Bronchial epithelial cell (primary cell): ENCODE results near the gene ITPR2. TPM values are rescaled to one million over a fixed set of nuclear protein-coding genes. Genes with fewer than 3 reads are reported as not detected.
"Not testable (repeated sequence)": the region's sequence is repeated elsewhere in the genome, so short reads cannot be mapped to it uniquely, and the experiment has no call there.

Experiments used
- DNase-seq: peaks from one replicate; pipeline ENCODE4 v3.0.0-alpha.2; 2010; ENCODE audit warnings: low read depth
- FAIRE-seq: peaks from 2 replicates; lab custom pipeline; 2011; peaks lifted over from hg19 to GRCh38; lab: Jason Lieb, UNC
- H3K27me3 ChIP-seq: 2 replicates; pipeline ENCODE4 v1.5.1; 2011; ENCODE audit warnings: low read length; ENCODE audit not compliant: control insufficient read depth, insufficient read depth
- H3K36me3 ChIP-seq: 2 replicates; pipeline ENCODE4 v1.5.1; 2011; ENCODE audit warnings: low read length; ENCODE audit not compliant: control insufficient read depth, insufficient read depth
- H3K4me3 ChIP-seq: 2 replicates; pipeline ENCODE4 v1.5.1; 2011; ENCODE audit warnings: mild to moderate bottlenecking, low read depth, low read length, control low read depth
- CTCF ChIP-seq: IDR thresholded peaks from 2 replicates; pipeline ENCODE4 v1.5.1; 2011; ENCODE audit warnings: mild to moderate bottlenecking, moderate library complexity, low read length, control low read depth, inconsistent platforms; ENCODE audit not compliant: insufficient read depth, severe bottlenecking
- total RNA-seq: library from RNA; depleted of rRNA; stranded (reverse); fragments of >200 nt; gene quantifications from 2 replicates; pipeline ENCODE4 v1.2.1, GENCODE V29; 2014

Gene ITPR2
- total RNA-seq, 1 donor from 2014 or later = 5.8 TPM

GRCh38 chr12:26445909-26446308, 387.1 kb downstream of the ITPR2 start:
- Histone ChIP-seq H3K36me3 (no peaks in the 10 kb centered on the region), H3K27me3 (no peaks in the 10 kb centered on the region), H3K4me3 (no peak overlapping the region)
- TF ChIP-seq CTCF = no peak
- no peak for FAIRE-seq
- DNase-seq = no peak

GRCh38 chr12:26443309-26443708, 389.7 kb downstream of the ITPR2 start:
- Histone ChIP-seq H3K27me3 (no peaks in the 10 kb centered on the region), H3K4me3 (no peak overlapping the region), H3K36me3 (no peaks in the 10 kb centered on the region)
- no peak for TF ChIP-seq CTCF
- no peak for DNase-seq
- FAIRE-seq = no peak

GRCh38 chr12:26441434-26441833, 391.6 kb downstream of the ITPR2 start:
- FAIRE-seq = no peak
- Histone ChIP-seq H3K4me3 (no peak overlapping the region), H3K27me3 (no peaks in the 10 kb centered on the region), H3K36me3 (no peaks in the 10 kb centered on the region)
- DNase-seq = no peak
- TF ChIP-seq CTCF = no peak

- DNase-seq = no peak
- H3K4me3 ChIP-seq = no peak overlapping the region
- no peaks in the 10 kb centered on the region for H3K27me3 ChIP-seq
- no peaks in the 10 kb centered on the region for H3K36me3 ChIP-seq
- no peak for FAIRE-seq
- no peak for TF ChIP-seq CTCF
Observed at GRCh38 chr12:26435069-26435404, 398.0 kb downstream of the ITPR2 start.

GRCh38 chr12:26434299-26435068, 398.5 kb downstream of the ITPR2 start:
- Histone ChIP-seq H3K4me3 (no peak overlapping the region), H3K27me3 (no peaks in the 10 kb centered on the region), H3K36me3 (no peaks in the 10 kb centered on the region)
- no peak for FAIRE-seq
- TF ChIP-seq CTCF = peak; percentile 70
- peak; percentile 73 for DNase-seq

GRCh38 chr12:26433701-26434100, 399.3 kb downstream of the ITPR2 start:
- not testable (repeated sequence) for H3K4me3 ChIP-seq, DNase-seq, FAIRE-seq, H3K27me3 ChIP-seq, H3K36me3 ChIP-seq
